Common myeloid progenitor, CD34-positive (primary cell): ENCODE data around the gene LEMD3.

Experiments
- CTCF ChIA-PET: fragments of 350-600 bp; sonication (Branson Sonifier 250); formaldehyde crosslinking; loops from one replicate; lab custom pipeline; 2021; ENCODE audit warnings: antibody characterized with exemption; lab: Charles Lee
- POLR2A ChIA-PET: fragments of 350-600 bp; sonication (Branson Sonifier 250); formaldehyde crosslinking; loops from one replicate; lab custom pipeline; 2021; ENCODE audit warnings: antibody characterized with exemption; lab: Charles Lee
- DNase-seq, 3 donors: peaks; one replicate each; pipeline versions ENCODE4 v3.0.0 to v3.0.0-alpha.2; 2013
- H3K27ac ChIP-seq, 2 experiments: 1 replicate in 1 of 2; 2 replicates in 1 of 2; pipeline ENCODE4 v1.7.0; 2013; ENCODE audit warnings: inconsistent platforms in 2 of 2, low read length in 2 of 2, mild to moderate bottlenecking in 2 of 2, low read depth in 1 of 2, moderate library complexity in 1 of 2; ENCODE audit not compliant: severe bottlenecking in 2 of 2, insufficient read depth in 1 of 2, poor library complexity in 1 of 2
- H3K27me3 ChIP-seq, 5 experiments: replicated peaks in 2 of 5; 1 replicate in 3 of 5; 2 replicates in 2 of 5; pipeline versions ENCODE4 v1.6.1 to v1.7.0; 2013; ENCODE audit warnings: low read length in 4 of 5, mild to moderate bottlenecking in 2 of 5, moderate library complexity in 2 of 5, inconsistent platforms in 1 of 5; ENCODE audit not compliant: insufficient read depth in 5 of 5, control insufficient read depth in 4 of 5
- H3K36me3 ChIP-seq, 4 experiments: 1 replicate in 2 of 4; 2 replicates in 2 of 4; pipeline versions ENCODE4 v1.6.1 to v1.7.0; 2013; ENCODE audit warnings: low read length in 3 of 4, control low read depth in 1 of 4, mild to moderate bottlenecking in 1 of 4; ENCODE audit not compliant: control insufficient read depth in 4 of 4, insufficient read depth in 4 of 4
- H3K4me1 ChIP-seq, 4 experiments: 1 replicate in 3 of 4; 2 replicates in 1 of 4; pipeline versions ENCODE4 v1.6.1 to v1.7.1; 2013; ENCODE audit warnings: low read length in 3 of 4, mild to moderate bottlenecking in 3 of 4, control low read depth in 1 of 4, inconsistent platforms in 1 of 4, moderate library complexity in 1 of 4; ENCODE audit not compliant: control insufficient read depth in 4 of 4, insufficient read depth in 4 of 4; ENCODE audit errors: control extremely low read depth in 1 of 4
- H3K4me3 ChIP-seq, 7 experiments: 1 replicate in 4 of 7; 2 replicates in 3 of 7; pipeline versions ENCODE4 v1.5.1 to v1.7.0; 2013; ENCODE audit warnings: mild to moderate bottlenecking in 7 of 7, low read length in 6 of 7, moderate library complexity in 6 of 7, inconsistent platforms in 2 of 7, low read depth in 2 of 7, control low read depth in 1 of 7; ENCODE audit not compliant: insufficient read depth in 4 of 7, control insufficient read depth in 1 of 7; ENCODE audit errors: extremely low read depth in 1 of 7
- H3K9me3 ChIP-seq, 5 experiments: 1 replicate in 4 of 5; 2 replicates in 1 of 5; pipeline versions ENCODE4 v1.6.1 to v1.7.1; 2013; ENCODE audit warnings: low read length in 4 of 5, mild to moderate bottlenecking in 2 of 5, inconsistent platforms in 1 of 5, low read depth in 1 of 5, moderate library complexity in 1 of 5; ENCODE audit not compliant: control insufficient read depth in 4 of 5, insufficient read depth in 2 of 5; ENCODE audit errors: control extremely low read depth in 1 of 5
- WGBS: methylation state at CpG from one replicate; pipeline ENCODE4 v1.1.5; 2013; ENCODE audit not compliant: insufficient coverage; 5-methylcytosine and 5-hydroxymethylcytosine counted together

Gene LEMD3

GRCh38 chr12:65248656-65249633 lies 79.6 kb downstream of the LEMD3 start:
- DNase-seq: peak; percentile 25 to 70 (median 62)
- Histone ChIP-seq H3K27me3 (no peaks in the 10 kb centered on the region), H3K27ac (no peak overlapping the region), H3K9me3 (no peaks in the 10 kb centered on the region), H3K36me3 (peaks cover 5 to 21% (median 17%) of the 10 kb centered on the region in 4 experiments), H3K4me1 (peaks cover 0 to 2% (median 0%) of the 10 kb centered on the region in 4 experiments), H3K4me3 (no peak overlapping the region)
- POLR2A ChIA-PET: no interaction called here
- 89% methylated on average over 1 of the region's 2 CpGs for WGBS
- CTCF ChIA-PET: no interaction called here

GRCh38 chr12:65252515-65252914 lies 83.1 kb downstream of the LEMD3 start:
- no peak overlapping the region for H3K27ac ChIP-seq
- H3K4me3 ChIP-seq: no peak overlapping the region
- H3K36me3 ChIP-seq: peaks cover 0 to 8% (median 2%) of the 10 kb centered on the region in 4 experiments
- peaks cover 0 to 2% (median 0%) of the 10 kb centered on the region in 4 experiments for H3K4me1 ChIP-seq
- no peak for DNase-seq
- 100% methylated on average over 1 of the region's 1 CpG for WGBS
- H3K9me3 ChIP-seq: peaks cover 0 to 2% (median 0%) of the 10 kb centered on the region in 5 experiments
- ChIA-PET CTCF (no interaction called here), POLR2A (no interaction called here)
- H3K27me3 ChIP-seq: no peaks in the 10 kb centered on the region

GRCh38 chr12:65257986-65258385 lies 88.6 kb downstream of the LEMD3 start:
- POLR2A ChIA-PET: no interaction called here
- DNase-seq: no peak
- Histone ChIP-seq H3K27ac (no peak overlapping the region), H3K27me3 (no peaks in the 10 kb centered on the region), H3K4me1 (peaks cover 0 to 2% (median 0%) of the 10 kb centered on the region in 4 experiments), H3K9me3 (peaks cover 0 to 2% (median 0%) of the 10 kb centered on the region in 5 experiments), H3K4me3 (no peak overlapping the region), H3K36me3 (no peaks in the 10 kb centered on the region)
- CTCF ChIA-PET: interaction anchor here (1.2 kb wide), 1 partner anchor 82 kb away, joined by 3 read pairs; no protein-coding TSS in a partner anchor

GRCh38 chr12:65259501-65259900 lies 90.1 kb downstream of the LEMD3 start:
- Histone ChIP-seq H3K4me3 (no peak overlapping the region), H3K9me3 (peaks cover 0 to 2% (median 0%) of the 10 kb centered on the region in 5 experiments), H3K27ac (no peak overlapping the region), H3K4me1 (peaks cover 0 to 2% (median 0%) of the 10 kb centered on the region in 4 experiments), H3K27me3 (no peaks in the 10 kb centered on the region), H3K36me3 (no peaks in the 10 kb centered on the region)
- ChIA-PET POLR2A (no interaction called here), CTCF (no interaction called here)
- no peak for DNase-seq

GRCh38 chr12:65263777-65264176 lies 94.4 kb downstream of the LEMD3 start:
- WGBS: no CpG with 5 or more reads among the region's 4 CpGs
- Histone ChIP-seq H3K27ac (no peak overlapping the region), H3K36me3 (no peaks in the 10 kb centered on the region), H3K4me3 (no peak overlapping the region), H3K9me3 (peaks cover 0 to 1% (median 0%) of the 10 kb centered on the region in 5 experiments), H3K4me1 (peaks cover 0 to 2% (median under 1%) of the 10 kb centered on the region in 4 experiments), H3K27me3 (no peaks in the 10 kb centered on the region)
- DNase-seq: no peak
- POLR2A ChIA-PET: no interaction called here
- CTCF ChIA-PET: interaction anchor here (1.2 kb wide), 1 partner anchor 19 kb away, joined by 3 read pairs; no protein-coding TSS in a partner anchor

- POLR2A ChIA-PET: no interaction called here
- no peaks in the 10 kb centered on the region for H3K27me3 ChIP-seq
- CTCF ChIA-PET: interaction anchor here (1.2 to 1.6 kb wide), 2 partner anchors 11 to 34 kb away, joined by 4 read pairs; no protein-coding TSS in a partner anchor
- no peak for DNase-seq
- H3K27ac ChIP-seq: no peak overlapping the region
- H3K4me1 ChIP-seq: peaks cover 0 to 2% (median 0%) of the 10 kb centered on the region in 4 experiments
- H3K9me3 ChIP-seq: no peaks in the 10 kb centered on the region
- no peaks in the 10 kb centered on the region for H3K36me3 ChIP-seq
- WGBS: no CpG with 5 or more reads among the region's 3 CpGs
- no peak overlapping the region for H3K4me3 ChIP-seq
These were observed 97.0 kb downstream of the LEMD3 start for GRCh38 chr12:65266408-65266807.

- Histone ChIP-seq H3K27ac (no peak overlapping the region), H3K27me3 (no peaks in the 10 kb centered on the region), H3K9me3 (no peaks in the 10 kb centered on the region), H3K4me3 (no peak overlapping the region), H3K36me3 (no peaks in the 10 kb centered on the region), H3K4me1 (peaks cover 0 to 2% (median 0%) of the 10 kb centered on the region in 4 experiments)
- ChIA-PET CTCF (no interaction called here), POLR2A (no interaction called here)
- DNase-seq: no peak
- WGBS: no CpG with 5 or more reads among the region's 1 CpG
These were observed 100.2 kb downstream of the LEMD3 start for GRCh38 chr12:65269603-65270002.
